ENCODE measurements around the gene ATG101.

ATG101 gene

GRCh38 chr12:52085682-52086180 is 16.0 kb downstream of the ATG101 start:
- no peaks in the 10 kb centered on the region for H4K20me1 ChIP-seq (ENCODE audit: insufficient read depth, low read length)
- H3K4me2 ChIP-seq (ENCODE audit: low read length): no peak overlapping the region

GRCh38 chr12:52086366-52086765 is 16.6 kb downstream of the ATG101 start:
- Histone ChIP-seq H3K36me3 (ENCODE audit: insufficient read depth, low read length) (no peaks in the 10 kb centered on the region), H3K4me1 (ENCODE audit: insufficient read depth, low read length, severe bottlenecking) (peaks cover 67% of the 10 kb centered on the region), H3K27ac (ENCODE audit: low read depth, low read length, poor library complexity, severe bottlenecking) (no peak overlapping the region), H2AFZ (ENCODE audit: low read length) (no peak overlapping the region), H3F3A (ENCODE audit: insufficient read depth, low read length) (no peaks in the 10 kb centered on the region), H3K9ac (ENCODE audit: low read length) (no peak overlapping the region), H3K4me2 (ENCODE audit: low read length) (no peak overlapping the region), H3K9me3 (ENCODE audit: low read length) (no peaks in the 10 kb centered on the region), H3K9me2 (ENCODE audit: low read depth, low read length) (no peaks in the 10 kb centered on the region), H3K4me3 (ENCODE audit: low read depth, low read length, poor library complexity, severe bottlenecking) (no peak overlapping the region), H3K27me3 (ENCODE audit: insufficient read depth, low read length) (no peaks in the 10 kb centered on the region), H4K20me1 (ENCODE audit: insufficient read depth, low read length) (no peaks in the 10 kb centered on the region), H3K79me2 (ENCODE audit: insufficient read depth, low read length) (no peaks in the 10 kb centered on the region)
- TF ChIP-seq, protein P1, sequence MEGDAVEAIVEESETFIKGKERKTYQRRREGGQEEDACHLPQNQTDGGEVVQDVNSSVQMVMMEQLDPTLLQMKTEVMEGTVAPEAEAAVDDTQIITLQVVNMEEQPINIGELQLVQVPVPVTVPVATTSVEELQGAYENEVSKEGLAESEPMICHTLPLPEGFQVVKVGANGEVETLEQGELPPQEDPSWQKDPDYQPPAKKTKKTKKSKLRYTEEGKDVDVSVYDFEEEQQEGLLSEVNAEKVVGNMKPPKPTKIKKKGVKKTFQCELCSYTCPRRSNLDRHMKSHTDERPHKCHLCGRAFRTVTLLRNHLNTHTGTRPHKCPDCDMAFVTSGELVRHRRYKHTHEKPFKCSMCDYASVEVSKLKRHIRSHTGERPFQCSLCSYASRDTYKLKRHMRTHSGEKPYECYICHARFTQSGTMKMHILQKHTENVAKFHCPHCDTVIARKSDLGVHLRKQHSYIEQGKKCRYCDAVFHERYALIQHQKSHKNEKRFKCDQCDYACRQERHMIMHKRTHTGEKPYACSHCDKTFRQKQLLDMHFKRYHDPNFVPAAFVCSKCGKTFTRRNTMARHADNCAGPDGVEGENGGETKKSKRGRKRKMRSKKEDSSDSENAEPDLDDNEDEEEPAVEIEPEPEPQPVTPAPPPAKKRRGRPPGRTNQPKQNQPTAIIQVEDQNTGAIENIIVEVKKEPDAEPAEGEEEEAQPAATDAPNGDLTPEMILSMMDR (IDR thresholded peaks at IDR 0.05; ENCODE audit: low read length): no peak
- no peak for TF ChIP-seq EZH2 (IDR thresholded peaks at IDR 0.05; ENCODE audit: borderline replicate concordance, low read length)

More at GRCh38 chr12:52085682-52086180, 16.0 kb downstream of the ATG101 start:
- no peak overlapping the region for H2AFZ ChIP-seq (ENCODE audit: low read length)
- H3K4me3 ChIP-seq (ENCODE audit: low read depth, low read length, poor library complexity, severe bottlenecking): no peak overlapping the region
- no peak overlapping the region for H3K9ac ChIP-seq (ENCODE audit: low read length)
- TF ChIP-seq, protein P1 (IDR thresholded peaks at IDR 0.05; ENCODE audit: low read length): no peak
- no peak for TF ChIP-seq EZH2 (IDR thresholded peaks at IDR 0.05; ENCODE audit: borderline replicate concordance, low read length)
- H3K27ac ChIP-seq (ENCODE audit: low read depth, low read length, poor library complexity, severe bottlenecking): no peak overlapping the region
- H3K36me3 ChIP-seq (ENCODE audit: insufficient read depth, low read length): no peaks in the 10 kb centered on the region
- no peaks in the 10 kb centered on the region for H3K9me2 ChIP-seq (ENCODE audit: low read depth, low read length)
- H3K4me1 ChIP-seq (ENCODE audit: insufficient read depth, low read length, severe bottlenecking): peaks cover 74% of the 10 kb centered on the region
- H3F3A ChIP-seq (ENCODE audit: insufficient read depth, low read length): no peaks in the 10 kb centered on the region
- H3K9me3 ChIP-seq (ENCODE audit: low read length): no peaks in the 10 kb centered on the region
- no peaks in the 10 kb centered on the region for H3K79me2 ChIP-seq (ENCODE audit: insufficient read depth, low read length)
- H3K27me3 ChIP-seq (ENCODE audit: insufficient read depth, low read length): no peaks in the 10 kb centered on the region

DNA sequence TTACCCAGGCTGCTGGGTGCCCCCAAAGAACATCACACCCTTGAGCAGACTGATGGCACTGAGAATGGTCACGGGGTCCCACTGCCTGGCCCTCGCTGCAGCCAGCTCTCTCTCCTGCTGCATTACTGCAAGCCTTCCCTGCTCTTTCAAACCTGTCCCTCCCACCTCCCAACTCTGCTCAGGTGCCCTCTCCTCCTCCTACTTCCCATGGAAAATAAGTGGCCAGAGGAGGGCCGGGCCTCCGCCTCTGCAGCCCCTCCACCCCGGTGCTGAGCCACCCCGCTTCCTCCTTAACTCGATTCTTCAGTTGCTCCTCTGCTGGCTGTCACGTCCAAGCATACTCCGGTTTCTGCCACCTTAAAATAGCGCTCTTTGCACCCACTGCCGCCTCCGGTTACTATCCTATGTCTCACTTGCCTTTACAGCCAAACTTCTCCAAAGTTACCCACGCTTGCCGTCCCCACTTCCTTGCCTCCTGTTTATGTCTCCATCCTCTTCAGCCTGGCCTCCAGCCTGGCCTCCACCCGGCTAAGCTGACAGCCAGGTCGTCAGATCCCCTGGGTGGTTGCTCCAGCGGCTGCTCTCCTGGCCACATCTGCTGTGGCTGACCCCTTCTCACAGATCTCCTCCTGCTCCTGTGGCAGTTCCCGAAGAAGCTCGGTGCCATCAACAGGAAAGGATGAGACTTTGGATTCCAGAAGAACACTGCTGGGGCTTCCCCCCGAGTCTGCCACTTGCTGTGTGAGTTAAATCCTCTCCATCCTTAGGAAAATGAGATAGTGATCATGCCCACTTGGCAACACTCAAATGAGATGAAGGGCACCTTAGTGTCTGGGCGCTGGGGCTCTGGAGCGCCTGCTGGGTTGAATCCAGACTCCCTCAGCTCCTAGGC is 17.4 kb downstream of the ATG101 start:
- H3K27me3 ChIP-seq (ENCODE audit: insufficient read depth, low read length): no peaks in the 10 kb centered on the region
- H4K20me1 ChIP-seq (ENCODE audit: insufficient read depth, low read length): no peaks in the 10 kb centered on the region
- H3K9ac ChIP-seq (ENCODE audit: low read length): no peak overlapping the region; the same call in 1 of the 2 replicates
- no peak overlapping the region for H2AFZ ChIP-seq (ENCODE audit: low read length)
- H3K4me1 ChIP-seq (ENCODE audit: insufficient read depth, low read length, severe bottlenecking): peaks cover 59% of the 10 kb centered on the region
- no peaks in the 10 kb centered on the region for H3K9me2 ChIP-seq (ENCODE audit: low read depth, low read length)
- no peak overlapping the region for H3K4me3 ChIP-seq (ENCODE audit: low read depth, low read length, poor library complexity, severe bottlenecking)
- H3K79me2 ChIP-seq (ENCODE audit: insufficient read depth, low read length): no peaks in the 10 kb centered on the region
- no peaks in the 10 kb centered on the region for H3K9me3 ChIP-seq (ENCODE audit: low read length)
- no peak overlapping the region for H3K4me2 ChIP-seq (ENCODE audit: low read length)
- H3K27ac ChIP-seq (ENCODE audit: low read depth, low read length, poor library complexity, severe bottlenecking): peak overlapping the region; percentile 88
- H3K36me3 ChIP-seq (ENCODE audit: insufficient read depth, low read length): no peaks in the 10 kb centered on the region
- TF ChIP-seq, protein P1 (IDR thresholded peaks at IDR 0.05; ENCODE audit: low read length): no peak
- no peak for TF ChIP-seq EZH2 (IDR thresholded peaks at IDR 0.05; ENCODE audit: borderline replicate concordance, low read length)
- no peaks in the 10 kb centered on the region for H3F3A ChIP-seq (ENCODE audit: insufficient read depth, low read length)

Data from OCI-LY1 (cell line).